Dedifferentiated amniotic fluid mesenchymal stem cell (primary cell): Measurements from ENCODE around the gene IRF2.
"Not testable (repeated sequence)": the region's sequence is repeated elsewhere in the genome, so short reads cannot be mapped to it uniquely, and the experiment has no call there.

Source experiments
- DNase-seq: peaks from one replicate; pipeline ENCODE4 v3.0.0-alpha.2; 2016; ENCODE audit errors: extremely low spot score

IRF2 gene

GRCh38 chr4:184347251-184348239 lies 126.8 kb downstream of the IRF2 start:
- DNase-seq, result no peak

GRCh38 chr4:184346682-184347081 lies 127.7 kb downstream of the IRF2 start:
- DNase-seq, result no peak

GRCh38 chr4:184346273-184346672 lies 128.1 kb downstream of the IRF2 start:
- DNase-seq, result not testable (repeated sequence)

- DNase-seq, result no peak
Measured at GRCh38 chr4:184345573-184345922, 128.8 kb downstream of the IRF2 start.

GRCh38 chr4:184344899-184345572 lies 129.3 kb downstream of the IRF2 start:
- DNase-seq, result no peak

GRCh38 chr4:184344435-184344834 lies 129.9 kb downstream of the IRF2 start:
- no peak for DNase-seq

GRCh38 chr4:184343502-184344177 lies 130.7 kb downstream of the IRF2 start:
- peak; percentile 84 for DNase-seq

GRCh38 chr4:184342857-184343237 lies 131.5 kb downstream of the IRF2 start:
- not testable (repeated sequence) for DNase-seq

GRCh38 chr4:184342167-184342856 lies 132.0 kb downstream of the IRF2 start:
- DNase-seq, result no peak

GRCh38 chr4:184339398-184340193 lies 134.8 kb downstream of the IRF2 start:
- DNase-seq, result not testable (repeated sequence)

GRCh38 chr4:184337907-184338306 lies 136.4 kb downstream of the IRF2 start:
- no peak for DNase-seq
